HUES6 (cell line): ENCODE data around the gene CAV1.

ENCODE experiments used
- H3K27ac ChIP-seq: 2 replicates; pipeline ENCODE4 v1.7.0; 2013; ENCODE audit warnings: low read depth, mild to moderate bottlenecking, low read length, inconsistent platforms
- H3K27me3 ChIP-seq: 2 replicates; pipeline ENCODE4 v1.6.1; 2013; ENCODE audit warnings: low read length; ENCODE audit not compliant: control insufficient read depth, insufficient read depth
- H3K36me3 ChIP-seq: 2 replicates; pipeline ENCODE4 v1.6.1; 2013; ENCODE audit warnings: low read length; ENCODE audit not compliant: control insufficient read depth, insufficient read depth
- H3K4me1 ChIP-seq: 2 replicates; pipeline ENCODE4 v1.6.1; 2013; ENCODE audit warnings: low read length; ENCODE audit not compliant: control insufficient read depth, insufficient read depth
- H3K4me3 ChIP-seq: 2 replicates; pipeline ENCODE4 v1.5.1; 2013; ENCODE audit warnings: low read depth, low read length
- H3K9ac ChIP-seq: one replicate; pipeline ENCODE4 v1.6.1; 2013; ENCODE audit warnings: mild to moderate bottlenecking, low read length
- H3K9me3 ChIP-seq: 2 replicates; pipeline ENCODE4 v1.6.1; 2013; ENCODE audit warnings: low read depth, low read length; ENCODE audit not compliant: control insufficient read depth, insufficient read depth

CAV1 gene

GRCh38 chr7:116593359-116594075, 68.7 kb downstream of the CAV1 start:
- H3K27ac ChIP-seq: no peak overlapping the region
- no peak overlapping the region for H3K9ac ChIP-seq
- H3K4me3 ChIP-seq: no peak overlapping the region
- H3K27me3 ChIP-seq: no peaks in the 10 kb centered on the region
- H3K9me3 ChIP-seq: no peaks in the 10 kb centered on the region
- H3K36me3 ChIP-seq: no peaks in the 10 kb centered on the region
- H3K4me1 ChIP-seq: peaks cover 18% of the 10 kb centered on the region

- Histone ChIP-seq H3K27ac (no peak overlapping the region), H3K9me3 (no peaks in the 10 kb centered on the region), H3K4me3 (no peak overlapping the region), H3K36me3 (no peaks in the 10 kb centered on the region), H3K27me3 (no peaks in the 10 kb centered on the region), H3K4me1 (peaks cover 14% of the 10 kb centered on the region), H3K9ac (no peak overlapping the region)
These were observed 70.2 kb downstream of the CAV1 start for GRCh38 chr7:116595063-116595462.

GRCh38 chr7:116597384-116597783, 72.5 kb downstream of the CAV1 start:
- no peak overlapping the region for H3K9ac ChIP-seq
- H3K27me3 ChIP-seq: no peaks in the 10 kb centered on the region

GRCh38 chr7:116598278-116598677, 73.4 kb downstream of the CAV1 start:
- Histone ChIP-seq H3K36me3 (no peaks in the 10 kb centered on the region), H3K9ac (no peak overlapping the region), H3K4me1 (peaks cover 3% of the 10 kb centered on the region; the same call in 1 of the 2 replicates), H3K4me3 (no peak overlapping the region), H3K27me3 (no peaks in the 10 kb centered on the region), H3K27ac (no peak overlapping the region), H3K9me3 (no peaks in the 10 kb centered on the region)

More at GRCh38 chr7:116597384-116597783, 72.5 kb downstream of the CAV1 start:
- Histone ChIP-seq H3K36me3 (no peaks in the 10 kb centered on the region), H3K4me1 (peaks cover 12% of the 10 kb centered on the region), H3K27ac (no peak overlapping the region), H3K4me3 (no peak overlapping the region), H3K9me3 (no peaks in the 10 kb centered on the region)

- H3K4me1 ChIP-seq: peaks cover 4% of the 10 kb centered on the region; the same call in 1 of the 2 replicates
- no peak overlapping the region for H3K27ac ChIP-seq
- H3K36me3 ChIP-seq: no peaks in the 10 kb centered on the region
- no peaks in the 10 kb centered on the region for H3K9me3 ChIP-seq
- no peak overlapping the region for H3K9ac ChIP-seq
- no peak overlapping the region for H3K4me3 ChIP-seq
- no peaks in the 10 kb centered on the region for H3K27me3 ChIP-seq
These were observed 74.0 kb downstream of the CAV1 start for GRCh38 chr7:116598861-116599260.

- no peaks in the 10 kb centered on the region for H3K27me3 ChIP-seq
- H3K9ac ChIP-seq: no peak overlapping the region
- H3K27ac ChIP-seq: no peak overlapping the region
- H3K4me3 ChIP-seq: no peak overlapping the region
- H3K9me3 ChIP-seq: no peaks in the 10 kb centered on the region
- H3K4me1 ChIP-seq: peaks cover 7% of the 10 kb centered on the region; the same call in 1 of the 2 replicates
- H3K36me3 ChIP-seq: no peaks in the 10 kb centered on the region
These were observed 76.6 kb downstream of the CAV1 start for GRCh38 chr7:116601426-116601825.

- no peaks in the 10 kb centered on the region for H3K9me3 ChIP-seq
- H3K27me3 ChIP-seq: no peaks in the 10 kb centered on the region
- H3K4me1 ChIP-seq: peaks cover 7% of the 10 kb centered on the region; the same call in 1 of the 2 replicates
- no peaks in the 10 kb centered on the region for H3K36me3 ChIP-seq
- H3K4me3 ChIP-seq: no peak overlapping the region
- H3K27ac ChIP-seq: no peak overlapping the region
- no peak overlapping the region for H3K9ac ChIP-seq
These were observed 82.5 kb downstream of the CAV1 start for GRCh38 chr7:116607299-116607698.

GRCh38 chr7:116610210-116610609, 85.4 kb downstream of the CAV1 start:
- no peaks in the 10 kb centered on the region for H3K36me3 ChIP-seq
- peaks cover 9% of the 10 kb centered on the region; the same call in 1 of the 2 replicates for H3K4me1 ChIP-seq
- no peaks in the 10 kb centered on the region for H3K27me3 ChIP-seq
- H3K9ac ChIP-seq: no peak overlapping the region
- no peak overlapping the region for H3K4me3 ChIP-seq
- no peaks in the 10 kb centered on the region for H3K9me3 ChIP-seq
- no peak overlapping the region for H3K27ac ChIP-seq

GRCh38 chr7:116610721-116611120, 85.9 kb downstream of the CAV1 start:
- no peaks in the 10 kb centered on the region for H3K27me3 ChIP-seq
- H3K27ac ChIP-seq: no peak overlapping the region
- H3K4me3 ChIP-seq: no peak overlapping the region
- peaks cover 14% of the 10 kb centered on the region for H3K4me1 ChIP-seq
- H3K9me3 ChIP-seq: no peaks in the 10 kb centered on the region
- H3K36me3 ChIP-seq: no peaks in the 10 kb centered on the region
- no peak overlapping the region for H3K9ac ChIP-seq
